ENCODE results near the gene MYADML2.

The MYADML2 gene

GRCh38 chr17:81960130-81960958 is 13.3 kb upstream of the MYADML2 start:
- no peak for TF ChIP-seq CTCF (IDR thresholded peaks at IDR 0.05; ENCODE audit: low read depth, low read length)
- no peak for DNase-seq (ENCODE audit: extremely low read depth, low read depth)

- DNase-seq (ENCODE audit: extremely low read depth, low read depth), result no peak
- peak; percentile 47 for TF ChIP-seq CTCF (IDR thresholded peaks at IDR 0.05; ENCODE audit: low read depth, low read length)
These were observed 12.5 kb upstream of the MYADML2 start for GRCh38 chr17:81959362-81960129.

DNA sequence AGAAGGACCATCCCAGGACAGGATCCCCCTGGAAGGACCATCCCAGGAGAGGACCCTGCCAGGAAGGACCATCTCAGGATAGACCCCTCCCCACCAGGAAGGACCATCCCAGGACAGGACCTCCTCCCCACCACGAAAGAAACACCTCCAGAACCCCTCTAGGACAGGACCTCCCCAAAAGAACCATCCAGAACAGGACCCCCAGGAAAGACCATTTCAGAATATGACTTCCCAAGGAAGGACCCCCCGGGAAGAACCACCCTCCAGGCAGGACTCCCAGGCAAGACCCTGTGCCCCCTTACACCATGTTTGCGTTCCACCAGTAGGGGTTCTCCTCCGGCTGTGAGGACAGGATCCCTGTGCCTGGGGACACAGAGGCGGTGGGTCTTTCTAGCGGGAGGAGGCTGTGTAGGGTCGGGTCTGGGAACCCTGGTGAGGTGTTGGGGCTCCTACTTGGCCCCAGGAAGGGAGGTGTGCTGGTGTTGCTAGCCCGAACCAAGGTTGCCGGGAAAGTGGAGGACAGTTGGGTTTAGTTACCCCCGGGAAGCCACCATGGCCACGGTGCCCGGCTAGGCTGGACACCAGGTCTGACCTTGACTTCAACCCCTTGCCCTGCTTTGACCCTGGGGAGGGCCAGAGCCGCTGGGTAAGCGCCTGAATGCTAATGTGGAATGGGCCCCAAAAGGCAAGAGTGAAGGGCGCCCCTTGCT is 11.8 kb upstream of the MYADML2 start:
- TF ChIP-seq CTCF (IDR thresholded peaks at IDR 0.05; ENCODE audit: low read depth, low read length), result no peak
- no peak for DNase-seq (ENCODE audit: extremely low read depth, low read depth)

DNA sequence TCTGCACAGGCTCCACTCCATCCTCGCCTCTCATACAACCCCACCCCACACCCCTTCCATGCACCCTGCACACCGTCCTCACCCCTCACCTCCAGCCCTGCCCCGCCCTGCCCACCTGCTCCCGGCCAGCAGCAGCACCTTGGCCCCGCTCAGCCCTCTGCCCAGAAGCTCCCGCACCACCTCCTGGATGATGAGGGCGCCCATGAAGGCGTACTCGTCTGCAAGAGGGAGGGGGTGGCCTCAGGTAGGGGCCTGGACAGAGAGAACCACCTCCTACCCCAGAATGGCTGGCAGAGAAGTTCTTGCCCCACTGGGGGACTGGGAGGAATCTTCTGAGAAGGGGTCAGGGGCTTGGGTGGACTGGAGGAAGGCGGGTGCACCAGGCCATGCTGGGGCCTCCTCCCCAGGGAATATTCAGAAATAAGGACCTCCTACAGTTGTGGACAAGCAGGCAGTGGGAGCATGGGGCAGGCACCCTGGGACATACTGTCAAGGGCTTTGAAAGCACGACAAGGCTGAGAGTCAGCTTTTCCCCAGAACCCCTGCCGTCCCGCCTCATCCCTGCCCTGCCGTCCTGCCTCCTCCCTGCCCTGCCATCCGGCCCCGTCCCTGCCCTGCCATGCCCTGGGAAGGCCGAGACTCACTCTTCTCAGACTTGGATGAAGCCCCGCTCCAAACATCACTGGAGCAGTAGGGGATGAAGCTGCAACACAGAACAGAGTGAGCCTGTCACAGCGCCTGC is 10.8 kb upstream of the MYADML2 start:
- no peak for TF ChIP-seq CTCF (IDR thresholded peaks at IDR 0.05; ENCODE audit: low read depth, low read length)
- DNase-seq (ENCODE audit: extremely low read depth, low read depth), result no peak

GRCh38 chr17:81956607-81957589 is 9.9 kb upstream of the MYADML2 start:
- TF ChIP-seq CTCF (IDR thresholded peaks at IDR 0.05; ENCODE audit: low read depth, low read length), result no peak

More at GRCh38 chr17:81956607-81957589, 9.9 kb upstream of the MYADML2 start:
- DNase-seq (ENCODE audit: extremely low read depth, low read depth), result no peak

Data from AG09319 (cell line).